Panc1 (cell line): Measurements from ENCODE around the gene MOAP1. TPM values are rescaled to one million over a fixed set of nuclear protein-coding genes. Genes with fewer than 3 reads are reported as not detected.

Experiments used
- ATAC-seq: fragments of 200-7000 bp; cut with Tn5 transposase; 2 replicates; pipeline ENCODE4 v1.9.1; 2020; ENCODE audit warnings: mild to moderate bottlenecking, moderate library complexity
- BruUV-seq: library from RNA; stranded (reverse); fragments of 400-500 nt; replicated peaks from 2 replicates; lab custom pipeline; 2021; lab: Mats Ljungman, UMichigan
- CTCF ChIA-PET: fragments of 300-600 bp; sonication (Branson Sonifier 250); formaldehyde crosslinking; loops from one replicate; lab custom pipeline; 2022; ENCODE audit warnings: antibody characterized with exemption; lab: Charles Lee
- POLR2A ChIA-PET: fragments of 300-600 bp; sonication (Branson Sonifier 250); formaldehyde crosslinking; loops from one replicate; lab custom pipeline; 2022; ENCODE audit warnings: antibody characterized with exemption; lab: Charles Lee
- DNase-seq: peaks from one replicate; pipeline ENCODE4 v3.0.0-alpha.2; 2010; ENCODE audit warnings: low read depth, low spot score
- H3K27ac ChIP-seq: 2 replicates; pipeline ENCODE4 v1.5.1; 2011; ENCODE audit warnings: mild to moderate bottlenecking, low read length, inconsistent platforms
- H3K27me3 ChIP-seq: fragments of 200-500 bp; sonication (Bioruptor generic); 2 replicates; pipeline ENCODE4 v1.6.0; 2014; ENCODE audit warnings: low read length, inconsistent platforms; ENCODE audit not compliant: control insufficient read depth, insufficient read depth
- H3K36me3 ChIP-seq: fragments of 200-500 bp; sonication (Bioruptor generic); 2 replicates; pipeline ENCODE4 v1.5.1; 2014; ENCODE audit warnings: inconsistent platforms, mild to moderate bottlenecking, low read length, moderate library complexity; ENCODE audit not compliant: control insufficient read depth, insufficient read depth
- H3K4me1 ChIP-seq: 2 replicates; pipeline ENCODE4 v1.5.1; 2011; ENCODE audit warnings: inconsistent platforms, mild to moderate bottlenecking, low read length, moderate library complexity; ENCODE audit not compliant: control insufficient read depth, insufficient read depth
- H3K4me3 ChIP-seq, 2 experiments: 2 replicates each; pipeline ENCODE4 v1.5.1; 2011 to 2012; ENCODE audit warnings: low read depth in 2 of 2, low read length in 2 of 2, mild to moderate bottlenecking in 2 of 2, inconsistent platforms in 1 of 2, moderate library complexity in 1 of 2
- H3K9me3 ChIP-seq: fragments of 200-500 bp; sonication (Bioruptor generic); 2 replicates; pipeline ENCODE4 v1.5.1; 2014; ENCODE audit warnings: low read depth, mild to moderate bottlenecking, inconsistent platforms, low read length, moderate library complexity; ENCODE audit not compliant: control insufficient read depth, insufficient read depth
- POLR2AphosphoS5 ChIP-seq: IDR thresholded peaks from 2 replicates; pipeline ENCODE4 v1.6.1; 2012; ENCODE audit warnings: mild to moderate bottlenecking, low read depth, low read length, moderate library complexity
- SIN3A ChIP-seq: IDR thresholded peaks from 2 replicates; pipeline ENCODE4 v1.6.1; 2012; ENCODE audit warnings: low read depth, mild to moderate bottlenecking, low read length, moderate library complexity, borderline replicate concordance; ENCODE audit not compliant: insufficient read depth
- TCF7L2 ChIP-seq: IDR thresholded peaks from 2 replicates; pipeline ENCODE4 v1.6.1; 2011; ENCODE audit warnings: mild to moderate bottlenecking, low read depth, low read length, inconsistent platforms
- in situ Hi-C: cut with HindIII; loops from 2 replicates; pipeline ENCODE4 v1.10.0; 2016; ENCODE audit warnings: low sequenced_read_pairs, low pct_unique_long_range_greater_than_20kb
- intact Hi-C: fragments of 100-400 bp; cut with micrococcal nuclease; formaldehyde crosslinking; loops from one replicate; pipeline ENCODE4 v1.10.0; 2022; ENCODE audit not compliant: unreplicated experiment
- total RNA-seq: library from RNA; stranded (reverse); gene quantifications from one replicate; pipeline ENCODE4 v1.2.1, GENCODE V29; 2021; ENCODE audit not compliant: unreplicated experiment
- TF ChIP-seq, protein P1 (sequence below), 2 experiments: IDR thresholded peaks; 2 replicates each; pipeline ENCODE4 v1.6.1; 2011 to 2012; ENCODE audit warnings: low read depth in 2 of 2, control low read depth in 1 of 2, low read length in 1 of 2, mild to moderate bottlenecking in 1 of 2, moderate library complexity in 1 of 2; ENCODE audit not compliant: insufficient read depth in 1 of 2
- TF ChIP-seq, protein P2 (sequence below): fragments of 450-650 bp; IDR thresholded peaks from 2 replicates; pipeline ENCODE4 v1.5.1; 2017; ENCODE audit warnings: mild to moderate bottlenecking

MOAP1 gene
- total RNA-seq, 1 experiment from 2014 or later = 6.9 TPM

DNA sequence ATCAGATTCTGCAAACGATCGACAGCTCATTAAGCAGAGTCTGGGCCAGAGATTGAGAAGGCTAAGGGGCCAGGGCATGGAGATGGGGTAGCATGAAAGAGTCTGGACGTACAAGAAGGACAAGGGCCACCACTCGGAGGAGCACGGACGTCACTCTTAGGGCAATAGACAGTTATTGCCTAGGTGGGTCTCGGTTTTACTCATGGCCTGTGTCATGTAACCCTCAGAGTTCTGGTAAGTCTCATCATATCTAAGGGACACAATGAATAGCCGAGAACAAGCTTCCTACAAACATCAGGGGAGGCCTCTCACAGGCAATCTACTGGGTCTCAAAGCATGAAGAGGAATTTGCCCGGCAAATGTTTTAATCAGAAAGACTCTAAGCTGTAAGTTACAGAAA lies 38.6 kb downstream of the MOAP1 start:
- ATAC-seq (no peak), DNase-seq (no peak)
- ChIA-PET CTCF (no interaction called here), POLR2A (no interaction called here)
- Histone ChIP-seq H3K4me3 (no peak overlapping the region), H3K27ac (no peak overlapping the region), H3K9me3 (no peaks in the 10 kb centered on the region), H3K27me3 (no peaks in the 10 kb centered on the region), H3K36me3 (no peaks in the 10 kb centered on the region), H3K4me1 (no peaks in the 10 kb centered on the region)
- no TSS peak for BruUV-seq
- in situ Hi-C loops = no loop called here
- TF ChIP-seq SIN3A = no peak
- TF ChIP-seq, protein P1, sequence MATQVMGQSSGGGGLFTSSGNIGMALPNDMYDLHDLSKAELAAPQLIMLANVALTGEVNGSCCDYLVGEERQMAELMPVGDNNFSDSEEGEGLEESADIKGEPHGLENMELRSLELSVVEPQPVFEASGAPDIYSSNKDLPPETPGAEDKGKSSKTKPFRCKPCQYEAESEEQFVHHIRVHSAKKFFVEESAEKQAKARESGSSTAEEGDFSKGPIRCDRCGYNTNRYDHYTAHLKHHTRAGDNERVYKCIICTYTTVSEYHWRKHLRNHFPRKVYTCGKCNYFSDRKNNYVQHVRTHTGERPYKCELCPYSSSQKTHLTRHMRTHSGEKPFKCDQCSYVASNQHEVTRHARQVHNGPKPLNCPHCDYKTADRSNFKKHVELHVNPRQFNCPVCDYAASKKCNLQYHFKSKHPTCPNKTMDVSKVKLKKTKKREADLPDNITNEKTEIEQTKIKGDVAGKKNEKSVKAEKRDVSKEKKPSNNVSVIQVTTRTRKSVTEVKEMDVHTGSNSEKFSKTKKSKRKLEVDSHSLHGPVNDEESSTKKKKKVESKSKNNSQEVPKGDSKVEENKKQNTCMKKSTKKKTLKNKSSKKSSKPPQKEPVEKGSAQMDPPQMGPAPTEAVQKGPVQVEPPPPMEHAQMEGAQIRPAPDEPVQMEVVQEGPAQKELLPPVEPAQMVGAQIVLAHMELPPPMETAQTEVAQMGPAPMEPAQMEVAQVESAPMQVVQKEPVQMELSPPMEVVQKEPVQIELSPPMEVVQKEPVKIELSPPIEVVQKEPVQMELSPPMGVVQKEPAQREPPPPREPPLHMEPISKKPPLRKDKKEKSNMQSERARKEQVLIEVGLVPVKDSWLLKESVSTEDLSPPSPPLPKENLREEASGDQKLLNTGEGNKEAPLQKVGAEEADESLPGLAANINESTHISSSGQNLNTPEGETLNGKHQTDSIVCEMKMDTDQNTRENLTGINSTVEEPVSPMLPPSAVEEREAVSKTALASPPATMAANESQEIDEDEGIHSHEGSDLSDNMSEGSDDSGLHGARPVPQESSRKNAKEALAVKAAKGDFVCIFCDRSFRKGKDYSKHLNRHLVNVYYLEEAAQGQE (IDR thresholded peaks at IDR 0.05; ENCODE audit: insufficient read depth in 1 of 2, low read depth in 2 of 2, low read length in 1 of 2) = no peak
- TF ChIP-seq, protein P2, sequence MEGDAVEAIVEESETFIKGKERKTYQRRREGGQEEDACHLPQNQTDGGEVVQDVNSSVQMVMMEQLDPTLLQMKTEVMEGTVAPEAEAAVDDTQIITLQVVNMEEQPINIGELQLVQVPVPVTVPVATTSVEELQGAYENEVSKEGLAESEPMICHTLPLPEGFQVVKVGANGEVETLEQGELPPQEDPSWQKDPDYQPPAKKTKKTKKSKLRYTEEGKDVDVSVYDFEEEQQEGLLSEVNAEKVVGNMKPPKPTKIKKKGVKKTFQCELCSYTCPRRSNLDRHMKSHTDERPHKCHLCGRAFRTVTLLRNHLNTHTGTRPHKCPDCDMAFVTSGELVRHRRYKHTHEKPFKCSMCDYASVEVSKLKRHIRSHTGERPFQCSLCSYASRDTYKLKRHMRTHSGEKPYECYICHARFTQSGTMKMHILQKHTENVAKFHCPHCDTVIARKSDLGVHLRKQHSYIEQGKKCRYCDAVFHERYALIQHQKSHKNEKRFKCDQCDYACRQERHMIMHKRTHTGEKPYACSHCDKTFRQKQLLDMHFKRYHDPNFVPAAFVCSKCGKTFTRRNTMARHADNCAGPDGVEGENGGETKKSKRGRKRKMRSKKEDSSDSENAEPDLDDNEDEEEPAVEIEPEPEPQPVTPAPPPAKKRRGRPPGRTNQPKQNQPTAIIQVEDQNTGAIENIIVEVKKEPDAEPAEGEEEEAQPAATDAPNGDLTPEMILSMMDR = no peak
- TF ChIP-seq TCF7L2 = no peak
- no peak for TF ChIP-seq POLR2AphosphoS5
- intact Hi-C loops = no loop called here

DNA sequence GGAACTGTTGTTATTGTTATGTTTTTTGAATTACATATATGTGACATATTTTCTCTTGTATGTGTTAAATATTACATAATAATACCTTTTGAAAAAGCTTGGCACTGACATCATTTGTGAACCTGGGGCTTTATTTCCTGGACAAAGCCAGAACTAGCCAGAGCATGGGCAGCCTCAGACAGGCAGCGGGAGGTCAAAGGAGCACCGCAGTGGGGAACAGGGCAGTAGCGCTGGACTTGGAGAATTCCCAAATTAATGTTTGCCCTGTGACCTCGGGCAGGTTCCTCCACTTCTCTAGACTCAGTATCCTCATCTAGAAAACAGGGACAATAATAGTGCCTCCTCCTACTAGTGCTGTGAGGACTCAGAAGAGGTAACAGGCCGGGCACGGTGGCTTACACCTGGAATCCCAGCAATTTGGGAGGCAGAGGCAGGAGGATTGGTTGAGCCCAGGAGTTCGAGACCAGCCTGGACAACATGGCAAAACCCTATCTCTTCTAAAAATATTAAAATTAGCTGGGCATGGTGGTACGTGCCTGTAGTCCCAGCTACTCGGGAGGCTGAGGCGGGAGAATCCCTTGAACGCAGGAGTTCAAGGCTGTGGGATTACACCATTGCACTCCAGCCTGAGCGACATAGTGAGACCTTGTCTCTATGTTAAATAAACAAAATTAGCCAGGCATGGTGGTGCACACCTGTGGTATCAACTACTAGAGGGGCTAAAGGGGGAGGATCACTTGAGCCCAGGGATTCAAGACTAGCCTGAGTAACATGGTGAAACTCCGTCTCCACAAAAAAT lies 41.6 kb downstream of the MOAP1 start:
- Histone ChIP-seq H3K4me3 (no peak overlapping the region), H3K27me3 (no peaks in the 10 kb centered on the region), H3K36me3 (no peaks in the 10 kb centered on the region), H3K9me3 (no peaks in the 10 kb centered on the region), H3K4me1 (no peaks in the 10 kb centered on the region), H3K27ac (no peak overlapping the region)
- ATAC-seq (no peak), DNase-seq (no peak)
- POLR2A ChIA-PET = no interaction called here
- intact Hi-C loops (no loop called here), in situ Hi-C loops (no loop called here)
- TF ChIP-seq POLR2AphosphoS5 = no peak
- TF ChIP-seq TCF7L2 = no peak
- TF ChIP-seq, protein P1 (IDR thresholded peaks at IDR 0.05; ENCODE audit: insufficient read depth in 1 of 2, low read depth in 2 of 2, low read length in 1 of 2) = no peak
- TF ChIP-seq, protein P2 = no peak
- TF ChIP-seq SIN3A = no peak
- CTCF ChIA-PET = interaction anchor here (0.7 kb wide), 1 partner anchor 64 kb away, joined by 3 read pairs; the partner anchor contains the start of gene GON7
- BruUV-seq = no TSS peak
